ENCODE data around the gene CEP162. TPM values are rescaled to one million over a fixed set of nuclear protein-coding genes. Genes with fewer than 3 reads are reported as not detected.
"Not testable (repeated sequence)": the region's sequence is repeated elsewhere in the genome, so short reads cannot be mapped to it uniquely, and the experiment has no call there.

The CEP162 gene
- total and polyA plus RNA-seq, 8 donors = 1.4 to 33.9 (median 8.0) TPM

DNA sequence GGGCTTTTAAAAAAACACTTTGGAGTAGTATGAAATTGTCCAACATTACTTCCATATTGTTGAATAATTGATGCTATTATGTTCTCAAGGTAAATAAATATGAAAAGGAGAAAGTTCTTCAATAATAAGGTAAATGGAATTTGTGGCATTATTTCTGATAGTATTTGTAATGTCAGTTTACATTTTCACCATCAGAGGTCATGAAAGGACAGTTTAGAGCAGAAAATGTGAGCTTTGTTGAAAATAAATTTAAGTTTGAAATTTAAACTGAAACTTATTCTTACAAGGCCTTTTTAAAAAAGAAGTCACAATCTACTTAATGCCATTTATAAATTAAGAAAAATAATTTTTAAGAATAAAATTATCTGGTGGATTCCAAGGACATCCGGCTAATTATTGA is 15.8 kb upstream of the CEP162 start:
- H3K4me1 ChIP-seq = no peaks in the 10 kb centered on the region
- H3K4me3 ChIP-seq = no peak overlapping the region
- H3K36me3 ChIP-seq = no peaks in the 10 kb centered on the region
- H3K9me3 ChIP-seq = no peaks in the 10 kb centered on the region
- no peak for TF ChIP-seq POLR2A (IDR thresholded peaks at IDR 0.05)
- TF ChIP-seq POLR2AphosphoS5 (IDR thresholded peaks at IDR 0.05) = no peak
- no peaks in the 10 kb centered on the region for H3K27me3 ChIP-seq
- DNase-seq = no peak
- 86 to 100% (median 95%) methylated on average over 1 of the region's 1 CpG for WGBS, 5 donors
- intact Hi-C loops (cut with DNase I; ENCODE audit: low total_unique reads) = no loop called here
- H3K27ac ChIP-seq = no peak overlapping the region

DNA sequence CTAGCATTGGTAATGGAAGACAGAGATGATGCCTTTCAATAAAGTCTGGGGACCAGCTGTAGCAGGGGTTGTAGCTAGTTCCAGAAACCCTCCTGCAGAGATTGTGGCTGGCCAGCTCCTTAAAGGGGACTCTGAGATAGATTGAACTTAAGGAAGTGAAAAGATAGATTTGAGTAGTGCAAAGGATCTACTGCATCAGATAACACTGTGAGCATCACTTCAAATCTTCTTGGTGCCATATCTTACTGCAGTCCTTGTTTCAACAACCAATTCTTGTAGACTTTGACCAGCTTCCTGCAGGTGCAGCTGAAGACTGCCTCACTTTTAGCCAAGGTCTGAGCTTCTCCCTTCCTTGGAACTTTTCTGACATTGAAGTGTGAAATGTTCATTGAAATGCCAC is 14.8 kb upstream of the CEP162 start:
- TF ChIP-seq, protein P1, sequence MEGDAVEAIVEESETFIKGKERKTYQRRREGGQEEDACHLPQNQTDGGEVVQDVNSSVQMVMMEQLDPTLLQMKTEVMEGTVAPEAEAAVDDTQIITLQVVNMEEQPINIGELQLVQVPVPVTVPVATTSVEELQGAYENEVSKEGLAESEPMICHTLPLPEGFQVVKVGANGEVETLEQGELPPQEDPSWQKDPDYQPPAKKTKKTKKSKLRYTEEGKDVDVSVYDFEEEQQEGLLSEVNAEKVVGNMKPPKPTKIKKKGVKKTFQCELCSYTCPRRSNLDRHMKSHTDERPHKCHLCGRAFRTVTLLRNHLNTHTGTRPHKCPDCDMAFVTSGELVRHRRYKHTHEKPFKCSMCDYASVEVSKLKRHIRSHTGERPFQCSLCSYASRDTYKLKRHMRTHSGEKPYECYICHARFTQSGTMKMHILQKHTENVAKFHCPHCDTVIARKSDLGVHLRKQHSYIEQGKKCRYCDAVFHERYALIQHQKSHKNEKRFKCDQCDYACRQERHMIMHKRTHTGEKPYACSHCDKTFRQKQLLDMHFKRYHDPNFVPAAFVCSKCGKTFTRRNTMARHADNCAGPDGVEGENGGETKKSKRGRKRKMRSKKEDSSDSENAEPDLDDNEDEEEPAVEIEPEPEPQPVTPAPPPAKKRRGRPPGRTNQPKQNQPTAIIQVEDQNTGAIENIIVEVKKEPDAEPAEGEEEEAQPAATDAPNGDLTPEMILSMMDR (IDR thresholded peaks at IDR 0.05) = no peak
- TF ChIP-seq POLR2AphosphoS5 (IDR thresholded peaks at IDR 0.05) = no peak
- no peak for TF ChIP-seq POLR2A (IDR thresholded peaks at IDR 0.05)
- H3K9me3 ChIP-seq = no peaks in the 10 kb centered on the region
- DNase-seq = no peak
- H3K27ac ChIP-seq = no peak overlapping the region
- H3K4me3 ChIP-seq = no peak overlapping the region
- no peaks in the 10 kb centered on the region for H3K36me3 ChIP-seq
- no peaks in the 10 kb centered on the region for H3K4me1 ChIP-seq
- intact Hi-C loops (cut with DNase I; ENCODE audit: low total_unique reads) = no loop called here
- no peaks in the 10 kb centered on the region for H3K27me3 ChIP-seq

DNA sequence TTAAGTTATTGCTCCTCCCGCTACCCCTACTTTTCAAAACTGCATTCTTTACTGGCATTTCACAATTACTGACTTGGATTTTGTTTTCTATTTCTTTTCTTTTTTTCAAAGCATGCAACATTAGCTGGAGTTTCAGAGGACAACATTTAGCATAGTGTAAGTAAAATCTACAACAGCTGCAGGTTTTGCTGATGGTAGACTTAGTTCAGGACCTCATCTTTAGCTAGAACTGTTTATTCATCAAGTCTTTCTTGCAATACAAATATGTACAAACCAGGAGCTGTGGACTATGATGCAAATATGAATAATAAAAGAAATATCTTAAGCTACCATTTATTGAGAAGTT is 728 bp upstream of the CEP162 start:
- H3K27ac ChIP-seq = peak overlapping the region in 4 of 5 donors; percentile 83 to 90 (median 86)
- no peak for DNase-seq
- intact Hi-C loops (cut with DNase I; ENCODE audit: low total_unique reads) = loop anchor here (10.0 kb wide), 1 partner anchor 343 kb away; no protein-coding TSS in a partner anchor
- peaks cover 0 to 27% (median 19%) of the 10 kb centered on the region in 4 donors for H3K4me1 ChIP-seq
- no peaks in the 10 kb centered on the region for H3K36me3 ChIP-seq
- WGBS, 5 donors = 0 to 3% (median 0%) methylated on average over 1 of the region's 1 CpG
- TF ChIP-seq POLR2AphosphoS5 (IDR thresholded peaks at IDR 0.05) = no peak
- TF ChIP-seq EP300 (IDR thresholded peaks at IDR 0.05) = no peak
- TF ChIP-seq, protein P1 (IDR thresholded peaks at IDR 0.05) = no peak
- no peak for TF ChIP-seq POLR2A (IDR thresholded peaks at IDR 0.05)
- H3K27me3 ChIP-seq = peaks cover 0 to 7% (median 0%) of the 10 kb centered on the region in 3 donors
- H3K9me3 ChIP-seq = no peaks in the 10 kb centered on the region
- peak overlapping the region; percentile 64 to 88 (median 80) for H3K4me3 ChIP-seq

DNA sequence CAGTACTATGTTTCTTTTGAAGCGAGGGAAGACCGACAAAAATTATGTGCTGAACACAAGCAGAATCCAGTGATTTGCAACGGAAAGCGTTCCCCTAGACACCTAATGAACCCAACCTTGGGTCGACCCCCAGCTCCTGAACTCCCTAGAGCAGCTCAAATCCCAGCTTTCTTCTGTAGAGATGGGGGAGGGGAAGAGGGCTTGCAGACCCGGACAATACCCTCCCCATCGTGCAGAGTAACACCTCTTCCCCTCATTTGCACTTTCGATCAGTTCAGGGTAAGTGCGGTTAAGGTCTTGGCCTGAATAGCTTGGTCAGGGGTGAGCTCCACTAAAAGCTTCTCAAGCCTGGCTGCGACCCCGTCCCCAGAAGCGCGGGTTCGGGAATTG is 404 bp downstream of the CEP162 start:
- TF ChIP-seq POLR2AphosphoS5 (IDR thresholded peaks at IDR 0.05) (no peak), EP300 (IDR thresholded peaks at IDR 0.05) (no peak), POLR2A (IDR thresholded peaks at IDR 0.05) (no peak)
- TF ChIP-seq, protein P1 (IDR thresholded peaks at IDR 0.05) = no peak
- intact Hi-C loops (cut with DNase I; ENCODE audit: low total_unique reads) = loop anchor here (10.0 kb wide), 1 partner anchor 342 kb away; no protein-coding TSS in a partner anchor
- no peaks in the 10 kb centered on the region for H3K9me3 ChIP-seq
- peaks cover 0 to 27% (median 19%) of the 10 kb centered on the region in 4 donors for H3K4me1 ChIP-seq
- 1 to 4% (median 3%) methylated on average over 14 of the region's 14 CpGs for WGBS, 5 donors
- no peaks in the 10 kb centered on the region for H3K27me3 ChIP-seq
- no peak for DNase-seq
- H3K4me3 ChIP-seq = peak overlapping the region; percentile 64 to 88 (median 80)
- peak overlapping the region; percentile 83 to 93 (median 87) for H3K27ac ChIP-seq
- H3K36me3 ChIP-seq = no peaks in the 10 kb centered on the region

DNA sequence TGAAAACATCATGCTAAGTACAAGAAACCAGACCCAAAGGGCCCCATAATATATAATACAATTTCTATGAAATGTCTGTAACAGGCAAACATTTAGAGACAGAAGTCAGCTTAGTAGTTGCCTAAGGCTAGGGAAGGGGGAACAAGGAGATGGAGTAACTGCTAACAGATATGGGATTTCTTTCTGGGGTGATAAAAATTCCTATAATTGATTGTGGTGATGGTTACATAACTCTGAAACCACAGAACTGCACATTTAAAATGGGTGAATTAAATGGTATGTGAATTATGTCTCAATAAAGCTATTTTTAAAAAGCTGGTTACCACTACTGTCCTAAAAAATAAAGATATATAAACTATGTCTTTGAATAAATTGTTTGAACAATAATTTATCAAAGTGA is 3.2 kb downstream of the CEP162 start:
- Histone ChIP-seq H3K27ac (no peak overlapping the region), H3K36me3 (peaks cover 0 to 10% (median 3%) of the 10 kb centered on the region in 4 donors), H3K27me3 (no peaks in the 10 kb centered on the region), H3K4me3 (no peak overlapping the region), H3K4me1 (peaks cover 0 to 27% (median 19%) of the 10 kb centered on the region in 4 donors), H3K9me3 (no peaks in the 10 kb centered on the region)
- no peak for DNase-seq
- intact Hi-C loops (cut with DNase I; ENCODE audit: low total_unique reads) = loop anchor here (10.0 kb wide), 1 partner anchor 339 kb away; no protein-coding TSS in a partner anchor
- TF ChIP-seq, protein P1 (IDR thresholded peaks at IDR 0.05) = no peak
- no peak for TF ChIP-seq POLR2A (IDR thresholded peaks at IDR 0.05)
- no peak for TF ChIP-seq POLR2AphosphoS5 (IDR thresholded peaks at IDR 0.05)

DNA sequence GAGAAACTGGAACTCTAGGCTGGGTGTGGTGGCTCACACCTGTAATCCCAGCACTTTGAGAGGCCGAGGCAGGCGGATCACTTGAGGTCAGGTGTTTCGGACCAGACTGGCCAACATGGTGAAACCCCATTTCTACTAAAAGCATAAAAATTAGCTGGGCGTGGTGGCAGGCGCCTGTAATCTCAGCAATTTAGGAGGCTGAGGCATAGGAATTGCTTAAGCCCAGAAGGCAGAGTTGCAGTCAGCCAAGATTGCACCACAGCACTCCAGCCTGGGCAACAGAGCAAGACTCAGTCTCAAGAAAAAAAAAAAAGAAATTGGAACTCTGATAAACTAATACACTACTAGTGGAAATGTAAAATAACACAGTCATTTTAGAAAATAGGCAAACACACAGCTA is 3.8 kb downstream of the CEP162 start:
- intact Hi-C loops (cut with DNase I; ENCODE audit: low total_unique reads) = loop anchor here (10.0 kb wide), 1 partner anchor 339 kb away; no protein-coding TSS in a partner anchor

More for the DNA sequence above, 3.8 kb downstream of the CEP162 start:
- not testable (repeated sequence) for H3K27me3 ChIP-seq, H3K4me3 ChIP-seq, H3K9me3 ChIP-seq, H3K27ac ChIP-seq, DNase-seq
- Histone ChIP-seq H3K4me1 (peaks cover 0 to 27% (median 19%) of the 10 kb centered on the region in 4 donors), H3K36me3 (peaks cover 0 to 17% (median 3%) of the 10 kb centered on the region in 4 donors)
- WGBS, 5 donors = 94 to 99% (median 97%) methylated on average over 5 of the region's 5 CpGs

Measured in stomach (tissue), 9 donors.